22Rv1 (cell line): ENCODE measurements around the gene LIMD2.

Source experiments
- CTCF ChIP-seq: fragments of 450-650 bp; IDR thresholded peaks from 2 replicates; pipeline ENCODE4 v1.5.1; 2017; ENCODE audit warnings: mild to moderate bottlenecking
- ZFX ChIP-seq: fragments of 450-650 bp; IDR thresholded peaks from 2 replicates; pipeline ENCODE4 v1.6.1; 2017; ENCODE audit warnings: antibody characterized with exemption, borderline replicate concordance

DNA sequence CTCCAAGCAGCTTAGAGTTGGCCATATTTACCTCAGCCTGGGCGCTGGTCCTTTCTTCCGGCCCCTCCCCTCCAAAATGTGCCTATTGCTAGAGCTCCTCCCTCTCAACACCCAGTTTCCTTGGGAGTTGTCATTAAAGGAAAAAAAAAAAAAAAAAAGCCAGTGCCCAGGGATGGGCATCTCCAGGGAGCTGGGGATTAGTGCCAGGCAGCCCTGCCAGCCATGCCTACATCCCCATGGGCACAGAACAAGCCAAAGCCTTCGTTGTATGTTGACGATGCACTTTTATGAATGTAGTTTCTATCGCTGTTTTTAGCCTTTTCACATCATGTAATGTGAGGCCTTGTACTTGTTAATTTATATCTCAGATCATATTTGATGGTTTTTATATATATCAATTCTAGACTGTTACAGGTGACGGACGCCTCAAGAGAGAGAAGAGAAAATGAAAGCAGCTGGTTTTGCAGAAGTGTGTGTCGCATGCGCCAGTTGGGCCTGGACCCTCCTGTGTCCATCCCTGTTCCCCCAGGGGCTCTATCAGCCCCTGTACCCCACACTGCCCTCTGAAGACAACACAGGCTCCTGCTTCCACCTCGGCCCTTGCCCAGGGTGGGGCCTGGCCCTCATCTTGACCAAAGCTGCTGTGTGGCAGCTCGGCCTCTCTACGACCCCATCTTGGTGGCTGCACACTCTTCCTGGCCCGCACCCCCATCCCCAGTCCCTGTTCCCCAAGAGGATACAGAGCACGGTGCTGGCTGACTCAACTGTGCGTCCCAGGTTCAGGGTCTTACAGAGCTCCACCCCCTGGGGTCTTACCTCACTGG, 4.8 kb downstream of the LIMD2 start:
- no peak for TF ChIP-seq CTCF
- TF ChIP-seq ZFX = no peak
